ENCODE results near the gene PRKACG.

Gene PRKACG

DNA sequence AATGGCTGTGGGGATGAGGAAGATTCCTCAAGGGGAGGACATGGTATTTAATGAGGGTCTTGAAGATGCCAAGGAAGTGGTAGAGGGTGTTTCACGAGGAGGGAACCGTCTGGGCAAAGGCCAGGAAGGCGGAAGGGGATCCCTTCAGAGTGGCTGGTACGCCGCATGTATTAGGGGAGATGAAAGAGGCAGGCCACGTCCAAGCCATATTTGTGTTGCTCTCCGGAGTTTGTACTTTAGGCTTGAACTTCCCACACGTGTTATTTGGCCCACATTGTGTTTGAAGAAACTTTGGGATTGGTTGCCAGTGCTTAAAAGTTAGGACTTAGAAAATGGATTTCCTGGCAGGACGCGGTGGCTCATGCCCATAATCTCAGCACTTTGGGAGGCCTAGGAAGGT, 22.9 kb upstream of the PRKACG start:
- peak overlapping the region in 5 of 7 experiments; percentile 85 to 93 (median 88) for H3K4me3 ChIP-seq (ENCODE audit: control insufficient read depth in 1 of 7, extremely low read depth in 1 of 7, insufficient read depth in 4 of 7, low read depth in 2 of 7, low read length in 6 of 7)

DNA sequence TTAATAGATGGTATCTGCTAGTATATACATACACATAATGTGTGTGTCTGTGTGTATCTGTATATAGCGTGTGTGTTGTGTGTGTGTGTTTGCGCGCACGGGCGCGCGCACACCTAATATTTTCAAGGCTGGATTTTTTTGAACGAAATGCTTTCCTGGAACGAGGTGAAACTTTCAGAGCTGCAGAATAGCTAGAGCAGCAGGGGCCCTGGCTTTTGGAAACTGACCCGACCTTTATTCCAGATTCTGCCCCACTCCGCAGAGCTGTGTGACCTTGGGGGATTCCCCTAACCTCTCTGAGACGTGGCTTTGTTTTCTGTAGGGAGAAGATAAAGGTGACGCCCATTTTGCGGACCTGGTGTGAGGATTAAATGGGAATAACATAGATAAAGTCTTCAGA, 22.4 kb upstream of the PRKACG start:
- peak in 1 of 3 donors; percentile 52 for DNase-seq
- CTCF ChIA-PET: interaction anchor here (0.7 to 1.6 kb wide), 8 partner anchors 11 to 330 kb away, joined by 3 to 6 read pairs (median 4); no protein-coding TSS in a partner anchor
- POLR2A ChIA-PET: interaction anchor here (1.1 kb wide), 1 partner anchor 11 kb away, joined by 5 read pairs; no protein-coding TSS in a partner anchor

More for the DNA sequence above, 22.9 kb upstream of the PRKACG start:
- DNase-seq: no peak
- ChIA-PET CTCF (interaction anchor here (0.9 to 2.1 kb wide), 6 partner anchors 9 to 157 kb away, joined by 3 to 7 read pairs (median 4); no protein-coding TSS in a partner anchor), POLR2A (interaction anchor here (1.1 kb wide), 1 partner anchor 10 kb away, joined by 5 read pairs; no protein-coding TSS in a partner anchor)
- Histone ChIP-seq H3K27ac (ENCODE audit: insufficient read depth in 1 of 2, low read depth in 1 of 2, low read length in 2 of 2, poor library complexity in 1 of 2, severe bottlenecking in 2 of 2) (peak overlapping the region in 1 of 2 experiments; percentile 77), H3K27me3 (replicated peaks in 2 of 5; ENCODE audit: control insufficient read depth in 4 of 5, insufficient read depth in 5 of 5, low read length in 4 of 5) (no peaks in the 10 kb centered on the region), H3K36me3 (ENCODE audit: control insufficient read depth in 4 of 4, insufficient read depth in 4 of 4, low read length in 3 of 4) (peaks cover 0 to 15% (median 0%) of the 10 kb centered on the region in 4 experiments), H3K4me1 (ENCODE audit: control extremely low read depth in 1 of 4, control insufficient read depth in 4 of 4, insufficient read depth in 4 of 4, low read length in 3 of 4) (peaks cover 0 to 14% (median 11%) of the 10 kb centered on the region in 4 experiments), H3K9me3 (ENCODE audit: control extremely low read depth in 1 of 5, control insufficient read depth in 4 of 5, insufficient read depth in 2 of 5, low read depth in 1 of 5, low read length in 4 of 5) (no peaks in the 10 kb centered on the region)
- WGBS (ENCODE audit: insufficient coverage): 57% methylated on average over 10 of the region's 10 CpGs

DNA sequence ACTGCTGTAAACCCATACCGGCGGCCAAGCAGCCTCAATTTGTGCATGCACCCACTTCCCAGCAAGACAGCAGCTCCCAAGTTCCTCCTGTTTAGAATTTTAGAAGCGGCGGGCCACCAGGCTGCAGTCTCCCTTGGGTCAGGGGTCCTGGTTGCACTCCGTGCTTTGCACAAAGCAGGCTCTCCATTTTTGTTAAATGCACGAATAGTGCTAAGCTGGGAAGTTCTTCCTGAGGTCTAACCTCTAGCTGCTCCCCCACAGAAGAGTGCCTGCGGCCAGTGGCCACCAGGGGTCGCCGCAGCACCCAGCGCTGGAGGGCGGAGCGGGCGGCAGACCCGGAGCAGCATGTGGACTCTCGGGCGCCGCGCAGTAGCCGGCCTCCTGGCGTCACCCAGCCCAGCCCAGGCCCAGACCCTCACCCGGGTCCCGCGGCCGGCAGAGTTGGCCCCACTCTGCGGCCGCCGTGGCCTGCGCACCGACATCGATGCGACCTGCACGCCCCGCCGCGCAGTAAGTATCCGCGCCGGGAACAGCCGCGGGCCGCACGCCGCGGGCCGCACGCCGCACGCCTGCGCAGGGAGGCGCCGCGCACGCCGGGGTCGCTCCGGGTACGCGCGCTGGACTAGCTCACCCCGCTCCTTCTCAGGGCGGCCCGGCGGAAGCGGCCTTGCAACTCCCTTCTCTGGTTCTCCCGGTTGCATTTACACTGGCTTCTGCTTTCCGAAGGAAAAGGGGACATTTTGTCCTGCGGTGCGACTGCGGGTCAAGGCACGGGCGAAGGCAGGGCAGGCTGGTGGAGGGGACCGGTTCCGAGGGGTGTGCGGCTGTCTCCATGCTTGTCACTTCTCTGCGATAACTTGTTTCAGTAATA, 21.8 kb upstream of the PRKACG start, which contains the start of gene FXN:
Gene FXN, plus strand, starts transcription at position 315 of the 871 bp plus-strand sequence. Its CDS starts 31 bp downstream, at position 346.
- ChIA-PET CTCF (interaction anchor here (0.7 to 1.6 kb wide), 17 partner anchors 9 to 330 kb away, joined by 3 to 6 read pairs (median 4); no protein-coding TSS in a partner anchor), POLR2A (interaction anchor here (0.6 to 1.1 kb wide), 2 partner anchors 11 to 22 kb away, joined by 3 to 5 read pairs; no protein-coding TSS in a partner anchor)
- Histone ChIP-seq H3K4me1 (ENCODE audit: control extremely low read depth in 1 of 4, control insufficient read depth in 4 of 4, insufficient read depth in 4 of 4, low read length in 3 of 4) (peaks cover 0 to 21% (median 12%) of the 10 kb centered on the region in 4 experiments), H3K36me3 (ENCODE audit: control insufficient read depth in 4 of 4, insufficient read depth in 4 of 4, low read length in 3 of 4) (peaks cover 0 to 8% (median 0%) of the 10 kb centered on the region in 4 experiments), H3K4me3 (ENCODE audit: control insufficient read depth in 1 of 7, extremely low read depth in 1 of 7, insufficient read depth in 4 of 7, low read depth in 2 of 7, low read length in 6 of 7) (peak within 1 kb of the TSS; percentile 74 to 93 (median 86)), H3K27me3 (replicated peaks in 2 of 5; ENCODE audit: control insufficient read depth in 4 of 5, insufficient read depth in 5 of 5, low read length in 4 of 5) (no peaks in the 10 kb centered on the region), H3K27ac (ENCODE audit: insufficient read depth in 1 of 2, low read depth in 1 of 2, low read length in 2 of 2, poor library complexity in 1 of 2, severe bottlenecking in 2 of 2) (peak within 1 kb of the TSS; percentile 33 to 77), H3K9me3 (ENCODE audit: control extremely low read depth in 1 of 5, control insufficient read depth in 4 of 5, insufficient read depth in 2 of 5, low read depth in 1 of 5, low read length in 4 of 5) (no peaks in the 10 kb centered on the region)
- under 1% methylated on average over 50 of the region's 75 CpGs for WGBS (ENCODE audit: insufficient coverage)
- peak; percentile 76 to 88 (median 87) for DNase-seq

More for the DNA sequence above, 22.4 kb upstream of the PRKACG start:
- Histone ChIP-seq H3K4me3 (ENCODE audit: control insufficient read depth in 1 of 7, extremely low read depth in 1 of 7, insufficient read depth in 4 of 7, low read depth in 2 of 7, low read length in 6 of 7) (peak overlapping the region; percentile 74 to 93 (median 86)), H3K36me3 (ENCODE audit: control insufficient read depth in 4 of 4, insufficient read depth in 4 of 4, low read length in 3 of 4) (peaks cover 0 to 11% (median 0%) of the 10 kb centered on the region in 4 experiments), H3K4me1 (ENCODE audit: control extremely low read depth in 1 of 4, control insufficient read depth in 4 of 4, insufficient read depth in 4 of 4, low read length in 3 of 4) (peaks cover 0 to 17% (median 11%) of the 10 kb centered on the region in 4 experiments), H3K9me3 (ENCODE audit: control extremely low read depth in 1 of 5, control insufficient read depth in 4 of 5, insufficient read depth in 2 of 5, low read depth in 1 of 5, low read length in 4 of 5) (no peaks in the 10 kb centered on the region), H3K27me3 (replicated peaks in 2 of 5; ENCODE audit: control insufficient read depth in 4 of 5, insufficient read depth in 5 of 5, low read length in 4 of 5) (no peaks in the 10 kb centered on the region), H3K27ac (ENCODE audit: insufficient read depth in 1 of 2, low read depth in 1 of 2, low read length in 2 of 2, poor library complexity in 1 of 2, severe bottlenecking in 2 of 2) (peak overlapping the region; percentile 33 to 77)
- WGBS (ENCODE audit: insufficient coverage): under 1% methylated on average over 12 of the region's 14 CpGs

DNA sequence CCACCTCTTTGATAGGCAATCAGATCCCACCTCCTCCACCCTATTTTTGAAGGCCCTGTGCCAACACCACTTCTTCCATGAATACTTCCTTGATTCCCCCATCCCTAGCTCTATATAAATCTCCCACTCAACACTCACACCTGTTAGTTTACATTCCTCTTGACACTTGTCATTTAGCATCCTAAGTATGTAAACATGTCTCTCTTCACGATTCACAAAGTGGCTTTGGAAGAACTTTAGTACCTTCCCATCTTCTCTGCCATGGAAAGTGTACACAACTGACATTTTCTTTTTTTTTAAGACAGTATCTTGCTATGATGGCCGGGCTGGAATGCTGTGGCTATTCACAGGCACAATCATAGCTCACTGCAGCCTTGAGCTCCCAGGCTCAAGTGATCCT, 20.2 kb upstream of the PRKACG start:
- Histone ChIP-seq H3K9me3 (ENCODE audit: control extremely low read depth in 1 of 5, control insufficient read depth in 4 of 5, insufficient read depth in 2 of 5, low read depth in 1 of 5, low read length in 4 of 5) (peaks cover 0 to 10% (median 0%) of the 10 kb centered on the region in 5 experiments), H3K36me3 (ENCODE audit: control insufficient read depth in 4 of 4, insufficient read depth in 4 of 4, low read length in 3 of 4) (no peaks in the 10 kb centered on the region), H3K4me1 (ENCODE audit: control extremely low read depth in 1 of 4, control insufficient read depth in 4 of 4, insufficient read depth in 4 of 4, low read length in 3 of 4) (peaks cover 0 to 23% (median 13%) of the 10 kb centered on the region in 4 experiments), H3K4me3 (ENCODE audit: control insufficient read depth in 1 of 7, extremely low read depth in 1 of 7, insufficient read depth in 4 of 7, low read depth in 2 of 7, low read length in 6 of 7) (no peak overlapping the region), H3K27me3 (replicated peaks in 2 of 5; ENCODE audit: control insufficient read depth in 4 of 5, insufficient read depth in 5 of 5, low read length in 4 of 5) (no peaks in the 10 kb centered on the region), H3K27ac (ENCODE audit: insufficient read depth in 1 of 2, low read depth in 1 of 2, low read length in 2 of 2, poor library complexity in 1 of 2, severe bottlenecking in 2 of 2) (no peak overlapping the region)
- CTCF ChIA-PET: interaction anchor here (1.1 to 2.3 kb wide), 7 partner anchors 9 to 38 kb away, joined by 3 to 11 read pairs (median 4); partner anchors contain the start of gene PRKACG
- no peak for DNase-seq
- POLR2A ChIA-PET: no interaction called here
- WGBS (ENCODE audit: insufficient coverage): 100% methylated on average over 1 of the region's 2 CpGs

DNA sequence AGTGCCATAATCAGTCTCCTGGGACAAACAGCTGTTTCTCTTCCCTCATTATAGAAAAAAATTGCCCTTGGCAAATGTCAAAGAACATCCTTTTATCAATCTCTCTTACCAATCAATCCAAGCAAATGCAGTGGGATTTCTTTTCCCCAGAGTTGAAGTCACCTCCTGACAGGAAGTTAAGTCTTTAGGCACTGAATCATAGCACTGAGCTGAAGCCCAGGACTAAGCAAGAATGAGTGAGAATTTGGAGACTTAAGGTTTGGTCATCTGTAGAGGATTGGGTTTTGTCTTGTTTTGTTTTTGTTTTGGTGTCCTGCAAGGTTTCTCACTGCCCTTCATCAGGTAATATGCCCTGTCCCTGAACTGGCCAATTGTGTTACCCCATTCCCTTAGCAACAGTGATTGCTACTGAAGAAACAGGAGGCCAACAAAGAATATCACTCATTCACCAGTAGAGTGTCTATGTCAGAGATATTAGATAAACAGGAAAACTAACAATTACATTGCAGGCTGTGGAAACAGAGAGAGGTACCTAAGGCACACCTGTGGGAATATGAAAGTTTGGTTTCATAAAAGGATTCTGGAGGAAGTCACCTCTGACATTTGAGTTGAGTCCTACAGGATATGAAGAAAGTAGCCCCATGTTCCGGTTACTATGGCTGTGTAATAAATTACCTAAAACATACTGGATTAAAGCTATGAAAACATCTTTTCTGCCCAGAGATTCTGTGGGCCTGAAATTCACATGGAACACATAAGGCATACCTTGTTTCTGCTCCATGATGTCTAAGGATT, 17.1 kb upstream of the PRKACG start:
- Histone ChIP-seq H3K4me3 (ENCODE audit: control insufficient read depth in 1 of 7, extremely low read depth in 1 of 7, insufficient read depth in 4 of 7, low read depth in 2 of 7, low read length in 6 of 7) (no peak overlapping the region), H3K27ac (ENCODE audit: insufficient read depth in 1 of 2, low read depth in 1 of 2, low read length in 2 of 2, poor library complexity in 1 of 2, severe bottlenecking in 2 of 2) (no peak overlapping the region), H3K27me3 (replicated peaks in 2 of 5; ENCODE audit: control insufficient read depth in 4 of 5, insufficient read depth in 5 of 5, low read length in 4 of 5) (no peaks in the 10 kb centered on the region), H3K4me1 (ENCODE audit: control extremely low read depth in 1 of 4, control insufficient read depth in 4 of 4, insufficient read depth in 4 of 4, low read length in 3 of 4) (peaks cover 11 to 32% (median 24%) of the 10 kb centered on the region in 4 experiments), H3K36me3 (ENCODE audit: control insufficient read depth in 4 of 4, insufficient read depth in 4 of 4, low read length in 3 of 4) (no peaks in the 10 kb centered on the region), H3K9me3 (ENCODE audit: control extremely low read depth in 1 of 5, control insufficient read depth in 4 of 5, insufficient read depth in 2 of 5, low read depth in 1 of 5, low read length in 4 of 5) (peaks cover 0 to 10% (median 0%) of the 10 kb centered on the region in 5 experiments)
- CTCF ChIA-PET: interaction anchor here (0.7 to 1.2 kb wide), 3 partner anchors 35 to 295 kb away, joined by 3 to 4 read pairs (median 3); no protein-coding TSS in a partner anchor
- WGBS (ENCODE audit: insufficient coverage): no CpG with 5 or more reads among the region's 1 CpG
- peak in 1 of 3 donors; percentile 19 for DNase-seq
- POLR2A ChIA-PET: no interaction called here

DNA sequence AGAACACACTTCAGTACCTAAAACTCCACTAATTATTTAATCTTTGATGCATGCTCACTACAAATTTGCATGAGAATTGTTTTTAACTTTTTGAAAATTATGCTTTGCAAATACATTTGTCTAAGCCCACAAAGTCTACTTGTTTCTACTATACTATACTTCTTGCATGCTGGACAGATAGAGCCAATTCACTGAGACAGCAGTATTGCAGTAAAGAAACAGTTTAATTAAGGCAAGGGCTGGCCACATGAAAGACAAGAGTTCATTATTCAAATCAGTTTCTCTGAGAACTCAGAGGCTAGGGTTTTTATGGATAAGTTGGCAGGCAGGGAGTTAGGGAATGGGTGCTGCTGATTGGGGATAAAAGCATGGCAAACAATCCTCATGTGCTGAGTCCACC, 15.6 kb upstream of the PRKACG start:
- Histone ChIP-seq H3K4me3 (ENCODE audit: control insufficient read depth in 1 of 7, extremely low read depth in 1 of 7, insufficient read depth in 4 of 7, low read depth in 2 of 7, low read length in 6 of 7) (no peak overlapping the region), H3K9me3 (ENCODE audit: control extremely low read depth in 1 of 5, control insufficient read depth in 4 of 5, insufficient read depth in 2 of 5, low read depth in 1 of 5, low read length in 4 of 5) (peaks cover 0 to 10% (median 0%) of the 10 kb centered on the region in 5 experiments), H3K27me3 (replicated peaks in 2 of 5; ENCODE audit: control insufficient read depth in 4 of 5, insufficient read depth in 5 of 5, low read length in 4 of 5) (no peaks in the 10 kb centered on the region), H3K4me1 (ENCODE audit: control extremely low read depth in 1 of 4, control insufficient read depth in 4 of 4, insufficient read depth in 4 of 4, low read length in 3 of 4) (peaks cover 11 to 27% (median 21%) of the 10 kb centered on the region in 4 experiments), H3K36me3 (ENCODE audit: control insufficient read depth in 4 of 4, insufficient read depth in 4 of 4, low read length in 3 of 4) (no peaks in the 10 kb centered on the region), H3K27ac (ENCODE audit: insufficient read depth in 1 of 2, low read depth in 1 of 2, low read length in 2 of 2, poor library complexity in 1 of 2, severe bottlenecking in 2 of 2) (no peak overlapping the region)
- POLR2A ChIA-PET: no interaction called here
- DNase-seq: peak in 2 of 3 donors; percentile 33 to 34
- CTCF ChIA-PET: interaction anchor here (1.0 to 1.8 kb wide), 4 partner anchors 12 to 461 kb away, joined by 3 to 9 read pairs (median 4); no protein-coding TSS in a partner anchor

All from common myeloid progenitor, CD34-positive (primary cell).